HG02623 (cell line): ENCODE results near the gene ACOT12.
"Not testable (repeated sequence)": the region's sequence is repeated elsewhere in the genome, so short reads cannot be mapped to it uniquely, and the experiment has no call there.

Experiments
- ATAC-seq: cut with Tn5 transposase; IDR thresholded peaks from one replicate; pipeline ENCODE4 v1.9.1; 2021; ENCODE audit warnings: moderate library complexity; ENCODE audit not compliant: unreplicated experiment

The ACOT12 gene

DNA sequence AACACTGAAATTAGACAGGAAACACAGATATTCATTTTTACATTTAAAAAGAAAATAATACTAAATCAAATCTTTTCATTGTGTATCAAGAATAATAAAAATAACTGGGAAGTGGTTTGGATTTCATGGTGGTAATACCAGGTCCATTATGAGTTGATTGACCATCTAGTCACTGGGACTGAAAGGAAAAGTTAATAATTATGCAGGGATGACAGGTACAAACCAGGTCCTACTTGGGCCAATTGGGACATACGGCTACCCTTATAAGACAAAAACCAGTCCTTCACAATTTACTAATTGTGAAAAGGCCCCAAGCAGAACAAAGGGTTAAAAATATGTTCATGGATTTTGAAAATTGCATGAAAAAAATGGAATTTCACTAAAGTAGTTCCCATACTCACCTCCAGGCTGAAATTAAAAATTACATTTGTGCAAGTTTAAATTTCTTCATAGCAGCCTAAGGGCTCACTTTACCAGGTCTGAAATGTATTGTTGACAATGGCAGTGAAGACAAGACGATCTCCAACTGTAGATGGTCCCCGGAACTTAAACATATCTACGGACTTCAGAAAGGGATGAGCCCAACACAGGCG, 48.4 kb downstream of the ACOT12 start:
- no peak for ATAC-seq

GRCh38 chr5:81344736-81345135, 49.2 kb downstream of the ACOT12 start:
- ATAC-seq, result no peak

DNA sequence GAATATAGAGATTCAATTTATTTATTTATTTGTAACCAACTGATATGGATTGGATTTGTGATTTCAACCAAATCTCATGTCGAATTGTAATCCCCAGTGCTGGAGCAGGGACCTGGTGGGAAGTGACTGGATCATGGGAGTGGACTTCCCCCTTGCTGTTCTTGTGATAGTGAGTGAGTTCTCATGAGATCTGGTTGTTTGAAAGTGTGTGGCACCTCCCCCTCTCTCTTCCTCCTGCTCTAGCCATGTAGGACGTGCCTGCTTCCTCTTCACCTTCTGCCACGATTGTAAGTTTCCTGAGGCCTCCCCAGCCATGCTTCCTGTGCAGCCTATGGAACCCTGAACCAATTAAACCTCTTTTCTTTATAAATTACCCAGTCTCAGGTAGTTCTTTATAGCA, 55.7 kb downstream of the ACOT12 start:
- ATAC-seq, result not testable (repeated sequence)

DNA sequence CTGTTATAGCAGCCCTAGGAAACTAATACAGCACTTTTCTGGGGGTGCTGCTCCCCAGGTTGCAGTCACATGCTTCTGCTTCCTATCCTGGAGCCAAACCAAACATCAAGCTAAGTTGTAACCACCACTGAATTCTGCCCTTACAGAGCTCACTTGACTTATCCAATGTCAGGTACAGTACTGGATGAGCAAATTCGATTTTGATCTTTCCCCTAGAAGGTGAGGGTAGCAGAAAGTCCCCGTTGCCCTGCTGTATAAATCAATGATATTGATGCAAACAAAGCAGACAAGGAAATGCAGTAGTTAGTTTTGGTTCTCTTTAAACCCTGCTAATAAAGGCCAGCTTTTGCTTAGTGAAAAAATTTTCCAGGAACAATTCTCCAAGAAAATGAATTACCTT, 56.1 kb downstream of the ACOT12 start:
- ATAC-seq, result no peak

DNA sequence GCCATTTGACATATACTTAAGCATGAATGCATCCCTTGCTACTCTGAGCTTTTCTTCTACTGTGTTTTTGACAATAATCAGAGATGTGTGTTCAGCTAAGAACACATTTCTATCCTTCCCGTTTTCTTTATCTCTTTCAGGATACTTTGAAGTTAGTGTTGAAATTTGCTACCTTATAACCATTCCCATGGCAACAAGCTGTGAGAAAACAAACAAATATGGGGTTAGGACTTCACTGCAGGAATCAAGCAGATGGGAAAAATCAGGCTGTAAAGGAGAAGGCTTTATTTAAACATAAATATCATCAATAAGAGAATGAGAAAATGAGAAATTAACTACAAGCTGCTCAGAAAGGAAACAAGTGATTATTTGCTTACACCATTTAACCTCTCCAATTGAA, 57.4 kb downstream of the ACOT12 start:
- ATAC-seq, result no peak

DNA sequence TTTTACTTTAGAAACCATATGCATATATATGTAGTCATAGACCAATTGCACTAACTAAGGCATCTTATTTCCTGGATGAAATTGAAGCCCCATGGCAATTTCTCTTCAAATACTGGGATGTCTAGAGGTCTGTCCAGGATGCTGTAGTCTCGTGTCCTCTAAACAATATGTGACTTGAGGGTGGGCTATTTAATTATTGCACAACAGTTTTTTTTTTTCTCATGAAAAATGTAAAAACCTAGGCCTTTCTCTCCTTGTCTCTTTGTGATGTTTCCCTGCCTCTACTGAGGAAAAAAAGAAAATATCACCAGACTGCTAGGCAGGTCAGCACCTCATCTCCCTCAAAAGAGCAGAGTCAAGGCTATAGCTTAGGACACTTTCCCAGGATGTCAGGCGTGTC, 58.0 kb downstream of the ACOT12 start:
- ATAC-seq, result no peak

GRCh38 chr5:81334304-81335061, 59.5 kb downstream of the ACOT12 start:
- ATAC-seq, result no peak

GRCh38 chr5:81326554-81326953, 67.4 kb downstream of the ACOT12 start:
- ATAC-seq, result no peak

DNA sequence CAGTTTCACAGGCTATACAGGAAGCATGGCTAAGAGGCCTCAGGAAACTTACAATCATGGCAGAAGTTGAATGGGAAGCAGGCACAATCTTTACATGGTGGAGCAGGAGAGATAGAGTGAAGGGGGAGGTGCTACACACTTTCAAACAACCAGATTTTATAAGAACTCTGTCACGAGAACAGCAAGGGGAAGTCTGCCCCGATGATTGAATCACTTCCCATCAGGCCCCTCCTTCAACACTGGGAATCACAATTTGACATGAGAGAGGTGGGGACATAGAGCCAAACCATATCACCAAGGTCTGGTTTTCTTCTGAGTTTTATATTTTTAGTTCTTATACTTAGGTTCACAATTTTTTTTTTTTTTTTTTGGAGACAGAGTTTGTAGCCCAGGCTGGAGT, 76.4 kb downstream of the ACOT12 start:
- ATAC-seq, result no peak

- no peak for ATAC-seq
These were observed 77.4 kb downstream of the ACOT12 start for GRCh38 chr5:81316571-81316970.

GRCh38 chr5:81315830-81316229, 78.1 kb downstream of the ACOT12 start:
- ATAC-seq, result no peak

GRCh38 chr5:81315336-81315735, 78.6 kb downstream of the ACOT12 start:
- no peak for ATAC-seq

DNA sequence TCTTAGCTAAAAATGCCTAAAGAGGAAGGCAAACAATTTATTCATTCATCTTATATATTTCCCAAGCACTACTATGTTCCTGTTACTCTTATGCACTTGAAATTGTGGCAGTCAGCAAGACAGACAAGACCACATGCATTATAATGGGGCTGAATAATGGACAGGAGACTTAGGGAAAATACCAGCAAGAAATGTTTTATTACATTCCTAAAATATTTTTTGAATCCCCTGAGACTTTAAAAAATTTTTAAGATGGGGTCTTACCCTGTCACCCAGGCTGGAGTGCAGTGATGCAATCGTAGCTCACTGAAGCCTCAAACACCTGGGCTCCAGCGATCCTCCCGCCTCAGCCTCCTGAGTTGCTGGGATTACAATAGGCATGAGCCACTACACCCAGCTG, 79.4 kb downstream of the ACOT12 start:
- no peak for ATAC-seq

DNA sequence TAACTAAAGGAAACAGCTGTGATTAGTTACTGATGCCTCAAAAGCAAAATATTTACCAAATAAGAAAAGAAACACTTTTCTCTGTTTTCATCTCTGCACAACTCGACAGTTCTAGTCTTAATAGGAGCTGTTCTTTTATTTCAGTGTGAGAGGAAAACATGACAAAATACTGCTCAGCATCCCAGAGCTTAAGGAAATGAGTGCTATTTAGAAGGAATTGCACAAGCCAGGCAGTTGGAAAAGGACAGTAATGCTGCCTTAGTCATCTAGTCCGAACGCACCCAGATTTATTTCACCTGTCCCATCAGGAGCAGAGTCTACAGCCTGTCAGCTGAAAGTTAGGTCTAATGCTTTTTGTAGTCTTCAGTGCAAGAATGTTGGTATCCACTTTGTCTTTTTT, 80.2 kb downstream of the ACOT12 start:
- ATAC-seq, result no peak

DNA sequence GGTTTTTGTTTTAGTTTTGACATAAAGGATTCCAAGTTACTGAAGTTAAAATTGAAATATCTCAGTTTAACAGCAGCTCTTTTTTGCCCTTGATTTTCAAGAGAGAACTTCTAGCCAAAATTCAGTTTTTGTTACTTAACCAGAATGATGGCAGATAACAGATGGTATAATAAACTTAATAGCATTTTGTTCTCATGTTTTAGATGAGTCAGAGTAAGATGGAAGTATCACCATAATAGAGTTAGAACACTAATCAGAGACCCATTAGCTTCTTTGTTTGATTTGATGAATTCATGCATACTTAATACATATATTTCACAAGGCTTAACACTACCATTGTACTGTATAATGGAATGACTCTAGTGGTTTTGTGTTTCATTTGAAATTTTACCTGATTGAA, 80.7 kb downstream of the ACOT12 start:
- no peak for ATAC-seq

- ATAC-seq, result no peak
These were observed 83.4 kb downstream of the ACOT12 start for GRCh38 chr5:81310402-81311063.

- no peak for ATAC-seq
These were observed 85.1 kb downstream of the ACOT12 start for GRCh38 chr5:81308836-81309235.

GRCh38 chr5:81305785-81306184, 88.1 kb downstream of the ACOT12 start:
- no peak for ATAC-seq

DNA sequence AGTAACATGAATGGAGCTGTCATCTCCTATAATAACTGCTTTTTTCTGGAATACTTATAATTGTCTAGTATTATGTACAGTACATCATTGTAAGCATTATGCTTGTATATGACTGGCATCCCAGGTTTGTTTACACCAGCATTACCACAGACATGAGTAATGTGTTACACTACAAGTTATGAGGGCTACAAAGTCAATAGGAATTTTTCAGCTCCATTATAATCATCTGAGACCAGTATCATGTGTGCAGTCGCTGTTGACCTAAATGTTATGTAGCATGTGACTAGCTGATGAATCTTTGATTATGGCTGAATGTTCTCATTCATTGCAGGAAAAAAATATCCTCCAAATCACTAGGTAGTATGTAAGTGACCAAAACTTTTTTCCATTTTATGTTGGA, 90.4 kb downstream of the ACOT12 start:
- no peak for ATAC-seq

GRCh38 chr5:81302596-81302995, 91.3 kb downstream of the ACOT12 start:
- ATAC-seq, result no peak

DNA sequence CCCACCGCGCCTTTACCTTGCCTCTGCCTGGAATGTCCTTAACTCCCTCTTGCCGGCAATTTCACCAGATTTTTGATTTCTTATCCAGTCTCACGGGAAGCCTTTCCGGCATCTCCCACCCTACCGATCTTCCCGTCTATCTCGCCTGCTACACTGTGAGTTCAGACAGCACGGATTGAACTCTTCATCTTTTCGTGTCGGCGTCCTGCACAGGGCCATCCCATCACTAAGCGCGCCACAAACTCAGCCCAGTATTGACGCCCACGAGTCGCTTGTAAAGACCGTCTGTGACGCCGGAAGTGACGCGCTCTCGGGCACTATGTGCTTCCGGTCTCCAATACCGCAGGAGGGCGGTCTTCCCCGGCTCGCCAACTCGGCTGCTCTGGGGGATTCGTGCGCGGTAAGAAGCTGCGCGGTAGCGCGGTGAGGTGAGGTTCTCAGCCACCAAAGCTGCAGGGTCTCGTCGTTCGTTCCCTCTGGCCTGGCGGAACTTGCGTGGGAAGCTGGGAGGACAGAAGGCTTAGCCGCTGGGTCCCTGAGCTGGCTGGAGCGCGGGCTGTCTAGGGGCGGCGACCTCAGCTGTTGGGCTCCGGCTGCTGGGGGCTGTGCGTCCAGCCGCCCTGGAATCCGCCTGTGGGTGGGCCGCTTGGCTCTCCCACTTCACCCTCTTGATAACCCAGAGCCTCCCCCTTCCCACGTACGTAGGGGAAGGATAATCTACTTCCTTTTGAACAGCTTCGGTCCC, 92.5 kb downstream of the ACOT12 start, which contains the start of gene ZCCHC9:
ZCCHC9 (plus strand) TSS at position 317 of the 745 bp plus-strand sequence. CDS start 3,171 bp downstream, outside the sequence.
- ATAC-seq, result peak; percentile 95

DNA sequence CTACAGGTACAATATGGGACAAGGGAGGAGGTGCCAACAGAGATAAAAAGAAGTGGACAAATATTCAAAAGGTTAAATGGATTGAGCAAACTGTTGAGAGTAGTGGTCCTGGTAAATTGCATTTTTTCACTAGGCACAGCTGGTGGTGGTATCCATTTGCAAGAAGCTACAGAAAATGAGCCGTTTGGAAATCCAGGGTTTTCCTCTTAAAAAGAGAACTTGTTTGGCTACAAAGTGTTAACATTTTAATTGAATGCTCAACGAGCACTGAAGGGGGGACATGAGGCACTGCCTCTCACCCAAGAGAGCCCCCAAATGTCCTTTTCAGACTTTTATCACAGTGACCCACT, 93.0 kb downstream of the ACOT12 start:
- no peak for ATAC-seq
